OCI-LY7 (cell line): Measurements from ENCODE around the gene BRME1. TPM values are rescaled to one million over a fixed set of nuclear protein-coding genes. Genes with fewer than 3 reads are reported as not detected.
A peak's percentile ranks its signal among the peaks of the same experiment; 100 is the strongest.

Experiments used
- BruUV-seq: library from RNA; stranded (reverse); fragments of 400-500 nt; replicated peaks from 2 replicates; lab custom pipeline; 2021; lab: Mats Ljungman, UMichigan
- CTCF ChIA-PET: fragments of 300-600 bp; sonication (Branson Sonifier 250); formaldehyde crosslinking; loops from one replicate; lab custom pipeline; 2022; ENCODE audit warnings: antibody characterized with exemption; ENCODE audit not compliant: unreplicated experiment; lab: Charles Lee
- POLR2A ChIA-PET: fragments of 300-600 bp; sonication (Branson Sonifier 250); formaldehyde crosslinking; loops from one replicate; lab custom pipeline; 2022; ENCODE audit warnings: antibody characterized with exemption; lab: Charles Lee
- DNase-seq: peaks from one replicate; pipeline ENCODE4 v3.0.0-alpha.2; 2015; ENCODE audit warnings: low spot score
- H2AFZ ChIP-seq: fragments of 200-600 bp; sonication (generic), shearing (Covaris generic); 2 replicates; pipeline ENCODE4 v1.6.1; 2014; ENCODE audit warnings: mild to moderate bottlenecking, antibody characterized with exemption, low read length, moderate library complexity
- H3K27ac ChIP-seq: fragments of 200-600 bp; sonication (generic); 2 replicates; pipeline ENCODE4 v1.5.1; 2014; ENCODE audit warnings: mixed run types, low read depth, mild to moderate bottlenecking, moderate library complexity, low read length, inconsistent platforms; ENCODE audit not compliant: poor library complexity, severe bottlenecking
- H3K36me3 ChIP-seq: fragments of 200-600 bp; sonication (generic); 2 replicates; pipeline ENCODE4 v1.6.1; 2014; ENCODE audit warnings: mild to moderate bottlenecking, antibody characterized with exemption, low read length, moderate library complexity, mixed read lengths; ENCODE audit not compliant: insufficient read depth
- H3K4me1 ChIP-seq: fragments of 200-600 bp; sonication (generic); 2 replicates; pipeline ENCODE4 v1.5.1; 2014; ENCODE audit warnings: mild to moderate bottlenecking, low read length; ENCODE audit not compliant: insufficient read depth, poor library complexity, severe bottlenecking
- H3K4me2 ChIP-seq: fragments of 200-600 bp; sonication (generic); 2 replicates; pipeline ENCODE4 v1.6.1; 2014; ENCODE audit warnings: mild to moderate bottlenecking, low read length
- H3K4me3 ChIP-seq: fragments of 200-600 bp; sonication (generic); 2 replicates; pipeline ENCODE4 v1.5.1; 2014; ENCODE audit warnings: mild to moderate bottlenecking, low read depth, low read length; ENCODE audit not compliant: poor library complexity, severe bottlenecking
- H3K79me2 ChIP-seq: fragments of 200-600 bp; sonication (generic); 2 replicates; pipeline ENCODE4 v1.6.1; 2016; ENCODE audit warnings: low read depth, mild to moderate bottlenecking, low read length, moderate library complexity, mixed read lengths; ENCODE audit not compliant: insufficient read depth
- H3K9me2 ChIP-seq: fragments of 200-600 bp; sonication (generic); 2 replicates; pipeline ENCODE4 v1.6.1; 2016; ENCODE audit warnings: mild to moderate bottlenecking, low read length, mixed read lengths; ENCODE audit not compliant: insufficient read depth
- H3K9me3 ChIP-seq: fragments of 200-600 bp; sonication (generic); 2 replicates; pipeline ENCODE4 v1.6.1; 2014; ENCODE audit warnings: mild to moderate bottlenecking, mixed run types, low read length, mixed read lengths
- H4K20me1 ChIP-seq: fragments of 200-600 bp; sonication (generic); 2 replicates; pipeline ENCODE4 v1.6.1; 2014; ENCODE audit warnings: mild to moderate bottlenecking, antibody characterized with exemption, low read length, moderate library complexity, mixed read lengths; ENCODE audit not compliant: insufficient read depth
- CTCF ChIP-seq: fragments of 200-600 bp; sonication (generic); conservative IDR thresholded peaks from 2 replicates; pipeline ENCODE4 v1.5.1; 2014; ENCODE audit warnings: mild to moderate bottlenecking, antibody characterized with exemption, low read length, moderate library complexity, mixed read lengths
- EZH2phosphoT487 ChIP-seq: fragments of 200-600 bp; sonication (generic); IDR thresholded peaks from 2 replicates; pipeline ENCODE4 v1.6.1; 2018; ENCODE audit warnings: low read depth, borderline replicate concordance, mild to moderate bottlenecking, mixed run types, antibody characterized with exemption, low read length, moderate library complexity, mixed read lengths
- intact Hi-C: fragments of 100-400 bp; cut with micrococcal nuclease; formaldehyde crosslinking; loops from one replicate; pipeline ENCODE4 v1.10.0; 2022; ENCODE audit not compliant: unreplicated experiment
- total RNA-seq, 2 experiments: library from RNA; depleted of rRNA in 1 of 2; stranded (reverse); fragments of >200 nt in 1 of 2; shearing (Covaris generic) in 1 of 2; gene quantifications; 2 replicates each; pipeline ENCODE4 v1.2.3, GENCODE V29; 2014 to 2022

BRME1 gene
- total RNA-seq, 2 experiments from 2014 or later = 2.5 to 7.2 TPM

DNA sequence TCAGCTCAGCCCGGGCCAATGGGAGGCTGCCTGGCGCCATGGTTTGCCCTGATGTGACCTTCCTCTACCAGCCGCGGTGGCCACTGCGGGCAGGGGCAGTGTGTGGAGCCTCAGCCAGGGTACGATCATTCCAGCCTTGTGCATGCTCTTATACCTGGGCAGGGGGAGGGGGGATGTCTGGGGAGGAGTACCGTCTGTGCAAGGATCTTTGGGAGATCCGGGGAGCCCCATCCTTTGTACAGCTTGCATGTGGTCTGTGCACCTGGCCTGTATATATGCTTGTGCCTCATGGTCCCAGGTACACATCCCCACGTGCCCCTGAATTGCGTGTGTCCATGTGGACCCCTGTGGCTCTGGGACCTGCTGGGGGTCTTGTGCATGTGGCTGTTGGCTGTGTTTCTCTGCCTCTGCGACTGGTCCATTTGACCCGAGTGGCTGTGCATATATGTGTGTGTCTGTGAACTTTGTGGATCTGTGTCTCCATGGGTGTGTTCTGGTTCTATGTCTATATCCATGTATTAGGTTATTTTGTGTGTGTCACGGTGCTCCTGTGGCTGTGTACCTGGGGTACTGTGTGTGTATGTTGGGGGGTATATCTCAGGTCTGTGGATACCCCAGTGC lies 41.8 kb downstream of the BRME1 start:
- Histone ChIP-seq H4K20me1 (no peaks in the 10 kb centered on the region), H3K79me2 (no peaks in the 10 kb centered on the region), H2AFZ (no peak overlapping the region), H3K9me2 (no peaks in the 10 kb centered on the region), H3K9me3 (no peaks in the 10 kb centered on the region), H3K4me3 (no peak overlapping the region), H3K36me3 (no peaks in the 10 kb centered on the region), H3K4me1 (peaks cover 13% of the 10 kb centered on the region), H3K4me2 (no peak overlapping the region), H3K27ac (no peak overlapping the region)
- no TSS peak for BruUV-seq
- no peak for DNase-seq
- no peak for TF ChIP-seq CTCF
- TF ChIP-seq EZH2phosphoT487 = no peak
- CTCF ChIA-PET = no interaction called here
- intact Hi-C loops = loop anchor here (5.0 kb wide), 1 partner anchor 587 kb away; no protein-coding TSS in a partner anchor
- POLR2A ChIA-PET = no interaction called here

DNA sequence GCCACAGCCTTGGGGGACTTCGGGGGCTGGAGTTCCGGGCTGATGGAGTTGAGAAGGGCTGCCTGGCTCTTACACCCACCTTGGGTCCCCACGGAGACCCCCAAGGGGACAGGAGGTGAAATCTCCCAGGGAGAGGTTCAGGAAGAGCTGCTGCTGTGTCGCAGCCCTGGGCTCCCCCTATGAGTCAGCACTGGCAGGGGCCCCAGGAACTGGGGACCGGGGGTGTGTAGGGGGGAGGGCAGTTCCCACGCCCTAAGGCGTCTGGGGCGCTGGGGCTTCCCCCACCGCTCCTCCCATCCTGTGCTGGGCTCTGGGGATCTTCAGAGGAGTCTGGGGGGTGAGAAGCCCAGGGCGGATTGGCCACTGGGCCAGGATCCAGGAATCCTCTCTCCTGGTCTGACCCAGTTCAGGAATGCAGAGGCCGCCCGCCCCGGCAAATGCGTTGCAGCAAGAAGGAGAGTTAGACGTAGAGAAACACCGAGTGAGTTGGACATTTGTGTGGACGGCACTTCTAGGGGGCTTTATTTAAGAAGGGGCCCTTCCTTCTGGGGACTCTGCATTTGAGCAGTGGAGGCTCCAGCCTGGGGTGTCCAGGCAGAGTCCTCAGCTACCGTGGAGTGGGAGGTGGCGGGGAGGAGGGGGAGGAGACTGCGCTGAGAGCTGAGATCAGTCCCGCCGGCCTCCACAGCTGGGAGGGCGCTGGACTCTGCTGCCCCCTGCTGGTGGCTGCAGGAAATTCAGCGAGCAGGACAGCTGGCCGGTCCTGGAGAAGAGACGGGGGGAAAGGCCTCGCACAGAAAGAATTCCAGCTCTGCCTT lies 44.0 kb downstream of the BRME1 start:
- POLR2A ChIA-PET = interaction anchor here (0.6 to 1.8 kb wide), 4 partner anchors 9 to 136 kb away, joined by 3 to 7 read pairs (median 4); no protein-coding TSS in a partner anchor
- no TSS peak for BruUV-seq
- CTCF ChIA-PET = interaction anchor here (0.6 to 1.1 kb wide), 3 partner anchors 78 to 264 kb away, joined by 3 to 4 read pairs (median 3); no protein-coding TSS in a partner anchor

More for the DNA sequence above, 44.0 kb downstream of the BRME1 start:
- H3K27ac ChIP-seq = no peak overlapping the region
- peaks cover 13% of the 10 kb centered on the region for H3K4me1 ChIP-seq
- intact Hi-C loops = loop anchor here (1.0 to 5.0 kb wide), 3 partner anchors 77 to 585 kb away; no protein-coding TSS in a partner anchor
- no peaks in the 10 kb centered on the region for H3K36me3 ChIP-seq
- H3K4me3 ChIP-seq = peak overlapping the region; percentile 56
- DNase-seq = peak; percentile 76
- no peaks in the 10 kb centered on the region for H3K9me3 ChIP-seq
- peak overlapping the region; percentile 76 for H2AFZ ChIP-seq
- H3K79me2 ChIP-seq = no peaks in the 10 kb centered on the region
- TF ChIP-seq EZH2phosphoT487 (no peak), CTCF (peak; percentile 86)
- H3K4me2 ChIP-seq = peak overlapping the region; percentile 81
- no peaks in the 10 kb centered on the region for H4K20me1 ChIP-seq
- no peaks in the 10 kb centered on the region for H3K9me2 ChIP-seq
